Keratinocyte (primary cell): Measurements from ENCODE around the gene EML5.

Experiments
- CTCF ChIP-seq, 3 experiments: IDR thresholded peaks in 1 of 3; conservative IDR thresholded peaks in 1 of 3; optimal IDR thresholded peaks in 1 of 3; 2 replicates in 2 of 3; 3 replicates in 1 of 3; pipeline versions ENCODE3 to v1.5.1; 2011; ENCODE audit warnings: low read length in 3 of 3, mild to moderate bottlenecking in 3 of 3, moderate library complexity in 2 of 3, control low read depth in 1 of 3, inconsistent platforms in 1 of 3; ENCODE audit not compliant: insufficient read depth in 2 of 3; ENCODE audit errors: extremely low read depth in 1 of 3
- EZH2 ChIP-seq: IDR thresholded peaks from one replicate; pipeline ENCODE4 v1.6.1; 2012; ENCODE audit warnings: inconsistent platforms, mild to moderate bottlenecking, low read length, moderate library complexity

DNA sequence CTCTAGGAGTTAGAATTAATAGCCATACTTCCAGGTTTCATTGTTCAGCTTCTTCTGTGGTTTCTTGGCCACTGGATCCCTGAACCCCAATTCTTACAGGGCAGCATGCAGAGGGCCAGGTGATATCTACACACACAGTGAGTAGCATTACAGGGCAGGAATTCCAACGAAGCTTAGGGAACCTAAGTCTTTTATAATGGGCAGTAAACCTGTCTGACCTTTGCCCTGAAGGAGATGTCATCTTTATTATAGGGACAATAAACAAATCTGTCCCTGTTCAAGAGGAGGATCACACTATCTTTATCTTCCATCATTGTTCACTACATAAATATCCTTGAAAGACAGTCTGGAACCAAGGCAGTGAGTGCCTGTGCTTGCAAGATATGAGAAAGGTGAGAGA, 11.7 kb upstream of the EML5 start:
- no peak for TF ChIP-seq CTCF (optimal IDR thresholded peaks at IDR 0.05 in 1 of 3, IDR thresholded peaks at IDR 0.05 in 1 of 3, conservative IDR thresholded peaks at IDR 0.05 in 1 of 3; ENCODE audit: extremely low read depth in 1 of 3, insufficient read depth in 2 of 3, low read length in 3 of 3)
- no peak for TF ChIP-seq EZH2
